GM12878 (cell line): ENCODE measurements around the gene SEMA3G. TPM values are rescaled to one million over a fixed set of nuclear protein-coding genes. Genes with fewer than 3 reads are reported as not detected.

Source experiments
- ATAC-seq: fragments of 200-7000 bp; cut with Tn5 transposase; 3 replicates; pipeline ENCODE4 v1.9.1; 2020; ENCODE audit warnings: mild to moderate bottlenecking, moderate library complexity
- BruUV-seq: library from RNA; stranded (reverse); fragments of 400-500 nt; replicated peaks from 2 replicates; lab custom pipeline; 2021; lab: Mats Ljungman, UMichigan
- CTCF ChIA-PET: fragments of 300-600 bp; sonication (Branson Sonifier 250); formaldehyde crosslinking; extraction: SDS; loops from one replicate; lab custom pipeline; 2021; ENCODE audit warnings: inconsistent platforms; lab: Yijun Ruan, JAX
- POLR2A ChIA-PET: fragments of 350-600 bp; formaldehyde crosslinking; extraction: SDS; loops from one replicate; lab custom pipeline; 2021; ENCODE audit warnings: inconsistent platforms; lab: Charles Lee
- RAD21 ChIA-PET: fragments of 300-600 bp; sonication (Branson Sonifier 250); formaldehyde crosslinking; loops from one replicate; lab custom pipeline; 2023; ENCODE audit warnings: antibody characterized with exemption; ENCODE audit not compliant: unreplicated experiment; lab: Charles Lee
- SMC1A ChIA-PET: fragments of 300-600 bp; sonication (Branson Sonifier 250); formaldehyde crosslinking; loops from one replicate; lab custom pipeline; 2023; ENCODE audit not compliant: unreplicated experiment, uncharacterized antibody; lab: Charles Lee
- DNase-seq: peaks from one replicate; pipeline ENCODE4 v3.0.0-alpha.2; 2011; ENCODE audit warnings: low read depth, low spot score
- FAIRE-seq: peaks from 3 replicates; lab custom pipeline; 2011; peaks lifted over from hg19 to GRCh38; lab: Jason Lieb, UNC
- H2AFZ ChIP-seq: 2 replicates; pipeline ENCODE4 v1.6.0; 2011; ENCODE audit warnings: low read depth, low read length, control low read depth; ENCODE audit not compliant: control insufficient read depth
- H3K27ac ChIP-seq: 2 replicates; pipeline ENCODE4 v1.5.1; 2011; ENCODE audit warnings: control low read depth; ENCODE audit not compliant: control insufficient read depth, insufficient read depth
- H3K27me3 ChIP-seq, 2 experiments: replicated peaks in 1 of 2; 2 replicates each; pipeline versions ENCODE4 v1.6.0 to v1.6.1; 2011; ENCODE audit warnings: low read length in 1 of 2; ENCODE audit not compliant: control insufficient read depth in 2 of 2, insufficient read depth in 2 of 2
- H3K36me3 ChIP-seq, 2 experiments: 2 replicates each; pipeline ENCODE4 v1.5.1; 2011; ENCODE audit warnings: low read length in 1 of 2; ENCODE audit not compliant: control insufficient read depth in 2 of 2, insufficient read depth in 2 of 2
- H3K4me1 ChIP-seq: 2 replicates; pipeline ENCODE4 v1.6.1; 2011; ENCODE audit warnings: mild to moderate bottlenecking, low read length, moderate library complexity, mixed read lengths; ENCODE audit not compliant: control insufficient read depth, insufficient read depth
- H3K4me2 ChIP-seq: 2 replicates; pipeline ENCODE4 v1.6.0; 2011; ENCODE audit warnings: control low read depth; ENCODE audit not compliant: control insufficient read depth, insufficient read depth
- H3K4me3 ChIP-seq: fragments of 200-600 bp; sonication (generic); 2 replicates; pipeline ENCODE4 v1.5.1; 2016
- H3K79me2 ChIP-seq: 2 replicates; pipeline ENCODE4 v1.6.0; 2011; ENCODE audit warnings: low read length; ENCODE audit not compliant: control insufficient read depth, insufficient read depth
- H3K9ac ChIP-seq: 2 replicates; pipeline ENCODE4 v1.8.0; 2011; ENCODE audit warnings: low read length, control low read depth, mixed read lengths; ENCODE audit not compliant: control insufficient read depth, insufficient read depth
- H3K9me3 ChIP-seq: replicated peaks from 3 replicates; pipeline ENCODE4 v1.5.1; 2011; ENCODE audit warnings: mild to moderate bottlenecking, low read length; ENCODE audit not compliant: control insufficient read depth, insufficient read depth
- H4K20me1 ChIP-seq: 2 replicates; pipeline ENCODE4 v1.6.0; 2011; ENCODE audit not compliant: control insufficient read depth, insufficient read depth
- BCL3 ChIP-seq: IDR thresholded peaks from 2 replicates; pipeline ENCODE4 v1.6.1; 2011; ENCODE audit warnings: borderline replicate concordance, low read depth, mild to moderate bottlenecking, moderate library complexity, low read length; ENCODE audit not compliant: insufficient read depth, poor library complexity, severe bottlenecking
- DPF2 ChIP-seq: fragments of 450-650 bp; IDR thresholded peaks from 2 replicates; pipeline ENCODE4 v1.6.1; 2017; ENCODE audit warnings: mild to moderate bottlenecking
- ETV6 ChIP-seq, 2 experiments: fragments of 450-650 bp in 1 of 2; IDR thresholded peaks in 1 of 2; conservative IDR thresholded peaks in 1 of 2; 2 replicates each; pipeline ENCODE4 v1.6.1; 2014; ENCODE audit warnings: antibody characterized with exemption in 1 of 2, borderline replicate concordance in 1 of 2, low read depth in 1 of 2, mild to moderate bottlenecking in 1 of 2, moderate library complexity in 1 of 2
- MYC ChIP-seq: IDR thresholded peaks from 2 replicates; pipeline ENCODE4 v1.6.1; 2011; ENCODE audit warnings: mild to moderate bottlenecking, low read length, moderate library complexity, inconsistent platforms; ENCODE audit not compliant: insufficient read depth, insufficient replicate concordance, insufficient read length, severe bottlenecking
- SREBF1 ChIP-seq: IDR thresholded peaks from 2 replicates; pipeline ENCODE4 v1.6.1; 2012; ENCODE audit warnings: mild to moderate bottlenecking, low read length
- TAF1 ChIP-seq: IDR thresholded peaks from 2 replicates; pipeline ENCODE4 v1.6.1; 2011; ENCODE audit warnings: mild to moderate bottlenecking, low read depth, low read length, borderline replicate concordance
- WGBS: methylation state at CpG from one replicate; pipeline ENCODE4 v1.1.6; 2016; ENCODE audit warnings: low lambda C conversion rate; ENCODE audit not compliant: insufficient replicate concordance, insufficient coverage; ENCODE audit errors: missing lambda C conversion rate; 5-methylcytosine and 5-hydroxymethylcytosine counted together
- in situ Hi-C: fragments of 300-500 bp; cut with MboI; formaldehyde crosslinking; loops from 9 replicates; pipeline ENCODE4 v1.14.3; 2018; ENCODE audit warnings: mixed read lengths
- intact Hi-C: fragments of 100-400 bp; cut with micrococcal nuclease; formaldehyde crosslinking; loops from one replicate; pipeline ENCODE4 v1.14.2; 2022; ENCODE audit not compliant: unreplicated experiment
- polyA plus RNA-seq, 11 experiments: library from polyadenylated mRNA; depleted of rRNA in 4 of 11; unstranded in 6 of 11; stranded (reverse) in 5 of 11; fragments of >200 nt; fragmentation: Nextera tagmentation in 4 of 11; fragmentation: Illumina TruSeq in 1 of 11; extraction: Ambion mirVana in 4 of 11; extraction: Trizol in 1 of 11; gene quantifications; 1 replicate in 1 of 11; 2 replicates in 10 of 11; pipeline versions ENCODE4 v1.2.1 to v1.2.3, GENCODE V29; 2011 to 2016; ENCODE audit warnings: inconsistent platforms in 2 of 11, missing spikeins in 2 of 11, low read depth in 1 of 11
- total RNA-seq, 4 experiments: library from RNA; depleted of rRNA in 3 of 4; stranded (reverse); fragments of >200 nt in 3 of 4; fragmentation: Illumina TruSeq in 1 of 4; extraction: Trizol in 1 of 4; gene quantifications; 2 replicates each; pipeline versions ENCODE4 v1.2.1 to v1.2.3, GENCODE V29; 2013 to 2021
- TF ChIP-seq, protein P1 (sequence below): IDR thresholded peaks from 2 replicates; pipeline ENCODE4 v1.6.1; 2012; ENCODE audit warnings: mild to moderate bottlenecking, low read depth, low read length

The SEMA3G gene
- total and polyA plus RNA-seq, 10 of the 15 experiments (the other 5 are each of a cell fraction or from before 2014, with no cell fraction given): 0.03 to 0.04 TPM; not detected in 8

DNA sequence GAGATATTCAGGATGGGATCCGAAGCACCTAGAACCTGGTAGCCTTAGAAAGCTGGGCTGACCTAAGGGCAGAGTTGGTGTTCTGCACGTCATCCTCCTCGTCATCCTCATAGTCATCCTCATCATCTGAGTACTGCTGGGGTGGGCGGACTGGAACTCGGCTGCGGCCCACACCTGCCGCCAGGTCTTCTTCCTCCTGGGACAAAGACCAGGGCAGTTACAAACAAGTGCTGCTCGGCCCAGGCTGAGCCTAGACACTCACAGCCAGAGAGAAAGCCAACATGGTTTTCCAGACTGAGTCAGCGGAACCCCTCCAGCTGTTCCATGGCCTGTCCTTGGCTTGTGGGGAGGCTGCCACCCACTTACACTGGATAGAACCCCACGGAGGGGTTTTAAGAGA is 40.5 kb downstream of the SEMA3G start:
- no TSS peak for BruUV-seq
- intact Hi-C loops: no loop called here
- 84% methylated on average over 10 of the region's 10 CpGs for WGBS
- Histone ChIP-seq H2AFZ (no peak overlapping the region), H3K9ac (no peak overlapping the region), H3K4me3 (no peak overlapping the region), H3K27me3 (no peaks in the 10 kb centered on the region), H4K20me1 (no peaks in the 10 kb centered on the region), H3K36me3 (peaks cover 23 to 26% of the 10 kb centered on the region in 2 experiments), H3K4me1 (peaks cover 6% of the 10 kb centered on the region; the same call in 1 of the 2 replicates), H3K4me2 (no peak overlapping the region)
- DNase-seq (no peak), ATAC-seq (no peak)
- CTCF ChIA-PET: interaction anchor here (0.9 kb wide), 1 partner anchor 9 kb away, joined by 3 read pairs; no protein-coding TSS in a partner anchor
- SMC1A ChIA-PET: interaction anchor here (1.2 kb wide), 1 partner anchor 19 kb away, joined by 3 read pairs; no protein-coding TSS in a partner anchor
- TF ChIP-seq ETV6 (conservative IDR thresholded peaks at IDR 0.05 in 1 of 2, IDR thresholded peaks at IDR 0.05 in 1 of 2; ENCODE audit: borderline replicate concordance in 1 of 2, low read depth in 1 of 2): no peak
- TF ChIP-seq, all 136 proteins: peak for 0
- Histone ChIP-seq H3K9me3 (no peaks in the 10 kb centered on the region), H3K27ac (no peak overlapping the region), H3K79me2 (peaks cover 17% of the 10 kb centered on the region)
- FAIRE-seq: no peak
- ChIA-PET POLR2A (no interaction called here), RAD21 (no interaction called here)
- in situ Hi-C loops: no loop called here

GRCh38 chr3:52403955-52404354 is 40.9 kb downstream of the SEMA3G start:
- intact Hi-C loops (no loop called here), in situ Hi-C loops (no loop called here)
- no peak for TF ChIP-seq DPF2
- TF ChIP-seq TAF1: no peak
- TF ChIP-seq MYC: no peak
- TF ChIP-seq BCL3: no peak
- TF ChIP-seq, protein P1, sequence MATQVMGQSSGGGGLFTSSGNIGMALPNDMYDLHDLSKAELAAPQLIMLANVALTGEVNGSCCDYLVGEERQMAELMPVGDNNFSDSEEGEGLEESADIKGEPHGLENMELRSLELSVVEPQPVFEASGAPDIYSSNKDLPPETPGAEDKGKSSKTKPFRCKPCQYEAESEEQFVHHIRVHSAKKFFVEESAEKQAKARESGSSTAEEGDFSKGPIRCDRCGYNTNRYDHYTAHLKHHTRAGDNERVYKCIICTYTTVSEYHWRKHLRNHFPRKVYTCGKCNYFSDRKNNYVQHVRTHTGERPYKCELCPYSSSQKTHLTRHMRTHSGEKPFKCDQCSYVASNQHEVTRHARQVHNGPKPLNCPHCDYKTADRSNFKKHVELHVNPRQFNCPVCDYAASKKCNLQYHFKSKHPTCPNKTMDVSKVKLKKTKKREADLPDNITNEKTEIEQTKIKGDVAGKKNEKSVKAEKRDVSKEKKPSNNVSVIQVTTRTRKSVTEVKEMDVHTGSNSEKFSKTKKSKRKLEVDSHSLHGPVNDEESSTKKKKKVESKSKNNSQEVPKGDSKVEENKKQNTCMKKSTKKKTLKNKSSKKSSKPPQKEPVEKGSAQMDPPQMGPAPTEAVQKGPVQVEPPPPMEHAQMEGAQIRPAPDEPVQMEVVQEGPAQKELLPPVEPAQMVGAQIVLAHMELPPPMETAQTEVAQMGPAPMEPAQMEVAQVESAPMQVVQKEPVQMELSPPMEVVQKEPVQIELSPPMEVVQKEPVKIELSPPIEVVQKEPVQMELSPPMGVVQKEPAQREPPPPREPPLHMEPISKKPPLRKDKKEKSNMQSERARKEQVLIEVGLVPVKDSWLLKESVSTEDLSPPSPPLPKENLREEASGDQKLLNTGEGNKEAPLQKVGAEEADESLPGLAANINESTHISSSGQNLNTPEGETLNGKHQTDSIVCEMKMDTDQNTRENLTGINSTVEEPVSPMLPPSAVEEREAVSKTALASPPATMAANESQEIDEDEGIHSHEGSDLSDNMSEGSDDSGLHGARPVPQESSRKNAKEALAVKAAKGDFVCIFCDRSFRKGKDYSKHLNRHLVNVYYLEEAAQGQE: no peak
- no peak for TF ChIP-seq SREBF1
- TF ChIP-seq, all 136 proteins: peak for 0

More at GRCh38 chr3:52403955-52404354, 40.9 kb downstream of the SEMA3G start:
- no peak overlapping the region for H3K4me2 ChIP-seq
- ChIA-PET POLR2A (no interaction called here), CTCF (no interaction called here), RAD21 (no interaction called here), SMC1A (interaction anchor here (1.2 kb wide), 1 partner anchor 19 kb away, joined by 3 read pairs; no protein-coding TSS in a partner anchor)
- BruUV-seq: no TSS peak
- H2AFZ ChIP-seq: no peak overlapping the region
- no peaks in the 10 kb centered on the region for H3K27me3 ChIP-seq
- H3K36me3 ChIP-seq: peaks cover 23 to 26% of the 10 kb centered on the region in 2 experiments
- 100% methylated on average over 3 of the region's 3 CpGs for WGBS
- no peaks in the 10 kb centered on the region for H3K9me3 ChIP-seq
- H3K9ac ChIP-seq: no peak overlapping the region
- peaks cover 13% of the 10 kb centered on the region for H3K79me2 ChIP-seq
- no peaks in the 10 kb centered on the region for H4K20me1 ChIP-seq
- no peak overlapping the region for H3K27ac ChIP-seq
- peaks cover 4% of the 10 kb centered on the region; the same call in 1 of the 2 replicates for H3K4me1 ChIP-seq
- ATAC-seq (no peak), DNase-seq (no peak), FAIRE-seq (no peak)
- no peak overlapping the region for H3K4me3 ChIP-seq
